Mesendoderm (in vitro differentiated cells): ENCODE measurements around the gene NTN3.

Source experiments
- DNase-seq: peaks from one replicate; pipeline ENCODE4 v3.0.0; 2013
- H2AK5ac ChIP-seq: 2 replicates; pipeline ENCODE4 v1.6.1; 2013; ENCODE audit warnings: low read length, inconsistent platforms
- H2BK120ac ChIP-seq: 2 replicates; pipeline ENCODE4 v1.6.1; 2013; ENCODE audit warnings: low read depth, mild to moderate bottlenecking, low read length, moderate library complexity, mixed read lengths
- H2BK15ac ChIP-seq: replicated peaks from 2 replicates; pipeline ENCODE4 v1.6.1; 2013; ENCODE audit warnings: low read depth, mild to moderate bottlenecking, moderate library complexity
- H2BK5ac ChIP-seq: 2 replicates; pipeline ENCODE4 v1.6.1; 2013; ENCODE audit warnings: low read length, inconsistent platforms
- H3K18ac ChIP-seq: 2 replicates; pipeline ENCODE4 v1.6.1; 2013; ENCODE audit warnings: mild to moderate bottlenecking, low read length, mixed read lengths
- H3K23ac ChIP-seq: one replicate; pipeline ENCODE4 v1.6.1; 2013; ENCODE audit warnings: low read length
- H3K27ac ChIP-seq: 2 replicates; pipeline ENCODE4 v1.5.1; 2013; ENCODE audit warnings: low read depth, mild to moderate bottlenecking, inconsistent platforms, low read length, moderate library complexity
- H3K27me3 ChIP-seq: 2 replicates; pipeline ENCODE4 v1.6.1; 2013; ENCODE audit warnings: low read length, control low read depth, mild to moderate bottlenecking, inconsistent platforms; ENCODE audit not compliant: insufficient read depth, poor library complexity
- H3K36me3 ChIP-seq: 2 replicates; pipeline ENCODE4 v1.6.1; 2013; ENCODE audit warnings: low read length, inconsistent platforms; ENCODE audit not compliant: control insufficient read depth, insufficient read depth
- H3K4ac ChIP-seq: one replicate; pipeline ENCODE4 v1.6.1; 2013; ENCODE audit warnings: low read depth, mild to moderate bottlenecking, low read length, moderate library complexity
- H3K4me1 ChIP-seq: 2 replicates; pipeline ENCODE4 v1.6.1; 2013; ENCODE audit warnings: low read depth, low read length, inconsistent platforms; ENCODE audit not compliant: control insufficient read depth
- H3K4me2 ChIP-seq: 2 replicates; pipeline ENCODE4 v1.6.1; 2013; ENCODE audit warnings: low read length
- H3K4me3 ChIP-seq: 2 replicates; pipeline ENCODE4 v1.5.1; 2013; ENCODE audit warnings: mild to moderate bottlenecking, low read length
- H3K56ac ChIP-seq: one replicate; pipeline ENCODE4 v1.6.1; 2013; ENCODE audit warnings: low read length
- H3K79me1 ChIP-seq: 2 replicates; pipeline ENCODE4 v1.6.1; 2013; ENCODE audit warnings: low read length, inconsistent platforms
- H3K79me2 ChIP-seq: 2 replicates; pipeline ENCODE4 v1.6.1; 2013; ENCODE audit warnings: mild to moderate bottlenecking, low read length; ENCODE audit not compliant: control insufficient read depth, insufficient read depth
- H3K9ac ChIP-seq: 2 replicates; pipeline ENCODE4 v1.6.1; 2013; ENCODE audit warnings: low read length, inconsistent platforms
- H4K5ac ChIP-seq: one replicate; pipeline ENCODE4 v1.6.1; 2013; ENCODE audit warnings: low read length
- H4K8ac ChIP-seq: one replicate; pipeline ENCODE4 v1.6.1; 2013; ENCODE audit warnings: low read depth, mild to moderate bottlenecking, control low read depth, low read length, moderate library complexity
- WGBS: extraction: QIAGEN DNeasy Blood & Tissue Kit; methylation state at CpG from one replicate; pipeline ENCODE4 v1.1.7; 2013; ENCODE audit warnings: low lambda C conversion rate, missing lambda C conversion rate; ENCODE audit not compliant: insufficient coverage; ENCODE audit errors: extremely low coverage; 5-methylcytosine and 5-hydroxymethylcytosine counted together

Gene NTN3

GRCh38 chr16:2472885-2473445 lies 1.9 kb downstream of the NTN3 start:
- no peaks in the 10 kb centered on the region for H3K4me1 ChIP-seq
- H4K8ac ChIP-seq, result no peak overlapping the region
- H3K9ac ChIP-seq, result no peak overlapping the region
- H3K18ac ChIP-seq, result no peak overlapping the region
- no peak overlapping the region for H3K4me2 ChIP-seq
- no peaks in the 10 kb centered on the region for H3K36me3 ChIP-seq
- H3K4me3 ChIP-seq, result no peak overlapping the region
- H3K27me3 ChIP-seq, result peaks cover 9% of the 10 kb centered on the region
- no peaks in the 10 kb centered on the region for H3K79me2 ChIP-seq
- H3K56ac ChIP-seq, result no peak overlapping the region
- H2BK120ac ChIP-seq, result no peak overlapping the region
- no peak overlapping the region for H3K23ac ChIP-seq
- no peak overlapping the region for H3K27ac ChIP-seq
- H3K79me1 ChIP-seq, result no peaks in the 10 kb centered on the region
- H2BK15ac ChIP-seq, result no peak overlapping the region
- no peak overlapping the region for H4K5ac ChIP-seq
- DNase-seq, result no peak
- H2BK5ac ChIP-seq, result no peak overlapping the region
- no CpG with 5 or more reads among the region's 14 CpGs for WGBS
- no peak overlapping the region for H2AK5ac ChIP-seq
- H3K4ac ChIP-seq, result no peak overlapping the region

DNA sequence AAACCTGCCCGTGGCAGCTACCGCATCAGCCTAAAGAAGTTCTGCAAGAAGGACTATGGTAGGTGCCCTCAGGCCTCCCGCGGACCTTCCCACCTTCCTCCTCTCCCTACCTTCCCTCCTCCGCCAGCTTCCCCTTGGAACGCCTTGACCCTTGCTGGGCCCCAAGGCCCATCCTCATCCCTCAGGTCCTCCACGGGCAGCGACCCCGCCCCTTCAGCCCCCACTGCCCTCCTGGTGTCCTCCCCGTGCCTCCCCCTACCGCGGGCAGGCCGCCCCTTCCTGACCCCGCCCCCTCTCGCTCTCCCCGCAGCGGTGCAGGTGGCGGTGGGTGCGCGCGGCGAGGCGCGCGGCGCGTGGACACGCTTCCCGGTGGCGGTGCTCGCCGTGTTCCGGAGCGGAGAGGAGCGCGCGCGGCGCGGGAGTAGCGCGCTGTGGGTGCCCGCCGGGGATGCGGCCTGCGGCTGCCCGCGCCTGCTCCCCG lies 2.4 kb downstream of the NTN3 start:
- H3K27me3 ChIP-seq, result peaks cover 9% of the 10 kb centered on the region
- no peak for DNase-seq
- WGBS, result no CpG with 5 or more reads among the region's 49 CpGs

GRCh38 chr16:2473999-2474876 lies 3.1 kb downstream of the NTN3 start:
- Histone ChIP-seq H3K27ac (no peak overlapping the region), H2BK5ac (no peak overlapping the region), H4K5ac (no peak overlapping the region), H4K8ac (no peak overlapping the region), H3K4me1 (no peaks in the 10 kb centered on the region), H3K18ac (peak overlapping the region; percentile 65), H3K79me2 (no peaks in the 10 kb centered on the region), H3K27me3 (peaks cover 8% of the 10 kb centered on the region), H3K4me3 (peak overlapping the region; percentile 62), H3K4me2 (peak overlapping the region; percentile 96), H2BK15ac (no peak overlapping the region), H3K23ac (no peak overlapping the region), H2AK5ac (no peak overlapping the region), H2BK120ac (no peak overlapping the region), H3K56ac (peak overlapping the region; percentile 98), H3K36me3 (no peaks in the 10 kb centered on the region), H3K9ac (peak overlapping the region; percentile 89), H3K4ac (peak overlapping the region; percentile 60), H3K79me1 (no peaks in the 10 kb centered on the region)
- no CpG with 5 or more reads among the region's 100 CpGs for WGBS
- DNase-seq, result no peak

More for the DNA sequence above, 2.4 kb downstream of the NTN3 start:
- no peak overlapping the region for H3K9ac ChIP-seq
- H2AK5ac ChIP-seq, result no peak overlapping the region
- H3K23ac ChIP-seq, result no peak overlapping the region
- no peak overlapping the region for H3K4ac ChIP-seq
- no peak overlapping the region for H3K4me2 ChIP-seq
- no peaks in the 10 kb centered on the region for H3K36me3 ChIP-seq
- H3K79me1 ChIP-seq, result no peaks in the 10 kb centered on the region
- no peak overlapping the region for H3K27ac ChIP-seq
- H4K8ac ChIP-seq, result no peak overlapping the region
- H3K18ac ChIP-seq, result no peak overlapping the region
- H3K4me3 ChIP-seq, result no peak overlapping the region
- no peak overlapping the region for H2BK120ac ChIP-seq
- no peak overlapping the region for H4K5ac ChIP-seq
- H3K4me1 ChIP-seq, result no peaks in the 10 kb centered on the region
- H3K56ac ChIP-seq, result no peak overlapping the region
- no peak overlapping the region for H2BK5ac ChIP-seq
- H2BK15ac ChIP-seq, result no peak overlapping the region
- no peaks in the 10 kb centered on the region for H3K79me2 ChIP-seq

DNA sequence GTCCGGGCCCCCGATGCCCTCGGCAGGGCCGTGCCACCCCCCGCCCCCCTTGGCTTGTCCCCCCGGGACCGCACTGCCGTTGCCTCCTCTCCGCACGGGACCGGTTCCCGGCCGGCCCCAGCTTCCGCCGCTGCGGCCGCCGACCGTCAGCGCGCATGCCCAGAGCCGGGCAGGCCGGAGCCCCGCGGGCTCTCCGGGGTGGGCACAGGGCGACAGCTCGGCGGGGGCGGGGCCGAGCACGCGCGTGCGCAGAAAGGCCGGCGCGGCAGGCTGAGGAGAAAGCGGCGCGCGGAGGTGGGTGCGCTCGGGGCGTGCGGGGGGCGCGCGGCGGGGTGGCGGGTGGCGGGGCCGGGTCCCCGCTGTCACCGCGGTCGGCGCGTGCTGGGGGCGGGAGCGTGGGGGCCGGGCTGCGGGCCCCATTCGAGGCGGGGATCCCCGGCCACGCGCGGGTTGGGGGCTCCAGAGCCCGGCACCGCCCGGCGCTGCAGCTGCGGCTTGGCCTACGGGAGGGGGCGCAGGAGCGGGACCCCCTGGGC lies 3.8 kb downstream of the NTN3 start, which contains the start of gene TBC1D24:
Gene TBC1D24, plus strand, starts transcription at position 251 of the 536 bp plus-strand sequence. CDS start 21,022 bp downstream, outside the sequence.
- no peaks in the 10 kb centered on the region for H3K4me1 ChIP-seq
- peak within 1 kb of the TSS; percentile 89 for H3K9ac ChIP-seq
- no peaks in the 10 kb centered on the region for H3K79me2 ChIP-seq
- peak within 1 kb of the TSS; percentile 60 for H3K4ac ChIP-seq
- H2BK15ac ChIP-seq, result no peak within 1 kb of the TSS
- no peak within 1 kb of the TSS for H4K8ac ChIP-seq
- H3K27me3 ChIP-seq, result peaks cover 8% of the 10 kb centered on the region
- no CpG with 5 or more reads among the region's 77 CpGs for WGBS
- no peak within 1 kb of the TSS for H2AK5ac ChIP-seq
- no peak within 1 kb of the TSS for H4K5ac ChIP-seq
- H3K4me2 ChIP-seq, result peak within 1 kb of the TSS; percentile 96
- H3K27ac ChIP-seq, result no peak within 1 kb of the TSS
- H3K79me1 ChIP-seq, result no peaks in the 10 kb centered on the region
- no peak within 1 kb of the TSS for H2BK5ac ChIP-seq
- H3K18ac ChIP-seq, result peak within 1 kb of the TSS; percentile 65
- H3K4me3 ChIP-seq, result peak within 1 kb of the TSS; percentile 62
- no peak within 1 kb of the TSS for H2BK120ac ChIP-seq
- H3K36me3 ChIP-seq, result no peaks in the 10 kb centered on the region
- H3K23ac ChIP-seq, result no peak within 1 kb of the TSS
- peak; percentile 82 for DNase-seq
- H3K56ac ChIP-seq, result peak within 1 kb of the TSS; percentile 98

GRCh38 chr16:2475413-2476344 lies 4.6 kb downstream of the NTN3 start:
- Histone ChIP-seq H3K4me3 (peak overlapping the region; percentile 58), H3K23ac (no peak overlapping the region), H4K5ac (no peak overlapping the region), H3K27ac (no peak overlapping the region), H3K79me2 (no peaks in the 10 kb centered on the region), H3K9ac (peak overlapping the region; percentile 76), H3K4ac (no peak overlapping the region), H4K8ac (no peak overlapping the region), H3K4me1 (no peaks in the 10 kb centered on the region), H3K4me2 (peak overlapping the region; percentile 75), H3K36me3 (no peaks in the 10 kb centered on the region), H3K18ac (peak overlapping the region; percentile 44), H2AK5ac (no peak overlapping the region), H3K79me1 (no peaks in the 10 kb centered on the region), H3K27me3 (peaks cover 6% of the 10 kb centered on the region), H2BK120ac (no peak overlapping the region), H2BK5ac (no peak overlapping the region), H3K56ac (peak overlapping the region; percentile 85), H2BK15ac (no peak overlapping the region)
- peak; percentile 29 for DNase-seq
- no CpG with 5 or more reads among the region's 55 CpGs for WGBS
